Right lobe of liver (tissue), 4 donors: ENCODE results near the gene KCTD13.

Experiments used
- POLR2A ChIP-seq: fragments of 450-650 bp; IDR thresholded peaks from one replicate; pipeline ENCODE4 v1.6.1; 2017; ENCODE audit warnings: antibody characterized with exemption, mild to moderate bottlenecking
- TF ChIP-seq, protein P1 (sequence below), 4 donors: fragments of 200-600 bp in 3 of 4; fragments of 450-650 bp in 1 of 4; IDR thresholded peaks; one replicate each; pipeline versions ENCODE4 v1.5.1 to v1.8.0; 2016 to 2022; ENCODE audit warnings: antibody characterized with exemption in 4 of 4, mild to moderate bottlenecking in 2 of 4
- donor health status: DM: no; HTN: no; CAD: no.
- donor health status: DM: no; HTN: no; CAD: no.
- donor health status: DM: no; HTN: yes; CAD: no.

DNA sequence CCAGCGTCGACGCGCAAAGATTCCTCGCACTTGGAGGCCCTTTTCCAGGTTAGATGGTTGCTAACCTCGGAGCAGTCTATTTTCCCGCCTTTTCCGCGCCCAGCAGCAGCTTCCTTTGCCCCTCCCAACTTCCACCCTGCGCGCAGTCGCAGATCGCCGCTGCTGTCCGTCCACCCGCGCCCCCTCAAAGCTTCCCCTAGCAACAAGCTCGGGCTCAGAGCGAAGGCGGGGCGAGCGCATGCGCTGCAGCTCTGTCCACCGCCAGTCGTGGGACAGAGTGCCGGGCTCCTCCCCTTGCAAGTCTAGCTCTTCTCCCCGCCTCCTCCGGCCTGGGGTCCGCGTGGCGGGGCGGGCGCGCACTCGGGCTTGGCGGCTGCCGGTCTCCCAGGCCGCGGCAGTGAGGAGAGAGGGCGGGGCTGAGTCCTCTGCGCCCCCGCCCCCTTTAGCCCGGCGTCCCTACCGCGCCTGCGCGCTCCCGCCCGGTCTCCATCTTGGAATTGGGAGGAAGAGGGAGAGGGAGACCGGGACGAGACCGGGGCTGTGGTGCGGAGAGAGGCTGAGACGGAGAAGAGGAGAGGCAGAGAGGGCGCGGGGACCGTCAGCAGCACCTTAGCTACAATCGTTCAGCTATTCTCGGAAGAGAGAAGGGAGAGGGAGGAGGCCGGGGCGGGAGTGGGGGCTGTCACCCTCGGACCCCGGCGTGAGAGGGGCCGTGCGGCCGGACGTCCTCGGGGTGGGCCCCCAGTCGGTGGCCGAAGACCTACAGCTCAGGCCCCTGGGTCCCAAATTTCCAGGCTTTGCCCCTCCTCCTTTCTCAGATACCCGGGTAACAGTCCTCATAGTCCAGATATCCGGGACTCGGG lies 47.6 kb upstream of the KCTD13 start, which contains the start of gene TAOK2:
- TF ChIP-seq, protein P1, sequence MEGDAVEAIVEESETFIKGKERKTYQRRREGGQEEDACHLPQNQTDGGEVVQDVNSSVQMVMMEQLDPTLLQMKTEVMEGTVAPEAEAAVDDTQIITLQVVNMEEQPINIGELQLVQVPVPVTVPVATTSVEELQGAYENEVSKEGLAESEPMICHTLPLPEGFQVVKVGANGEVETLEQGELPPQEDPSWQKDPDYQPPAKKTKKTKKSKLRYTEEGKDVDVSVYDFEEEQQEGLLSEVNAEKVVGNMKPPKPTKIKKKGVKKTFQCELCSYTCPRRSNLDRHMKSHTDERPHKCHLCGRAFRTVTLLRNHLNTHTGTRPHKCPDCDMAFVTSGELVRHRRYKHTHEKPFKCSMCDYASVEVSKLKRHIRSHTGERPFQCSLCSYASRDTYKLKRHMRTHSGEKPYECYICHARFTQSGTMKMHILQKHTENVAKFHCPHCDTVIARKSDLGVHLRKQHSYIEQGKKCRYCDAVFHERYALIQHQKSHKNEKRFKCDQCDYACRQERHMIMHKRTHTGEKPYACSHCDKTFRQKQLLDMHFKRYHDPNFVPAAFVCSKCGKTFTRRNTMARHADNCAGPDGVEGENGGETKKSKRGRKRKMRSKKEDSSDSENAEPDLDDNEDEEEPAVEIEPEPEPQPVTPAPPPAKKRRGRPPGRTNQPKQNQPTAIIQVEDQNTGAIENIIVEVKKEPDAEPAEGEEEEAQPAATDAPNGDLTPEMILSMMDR (IDR thresholded peaks at IDR 0.05), result no peak
- TF ChIP-seq POLR2A, result peak; percentile 69
